ENCODE results near the gene PEMT. TPM values are rescaled to one million over a fixed set of nuclear protein-coding genes. Genes with fewer than 3 reads are reported as not detected.
"Not testable (repeated sequence)": the region's sequence is repeated elsewhere in the genome, so short reads cannot be mapped to it uniquely, and the experiment has no call there.

The PEMT gene
- total RNA-seq, 1 donor from 2014 or later, result 15.3 TPM

DNA sequence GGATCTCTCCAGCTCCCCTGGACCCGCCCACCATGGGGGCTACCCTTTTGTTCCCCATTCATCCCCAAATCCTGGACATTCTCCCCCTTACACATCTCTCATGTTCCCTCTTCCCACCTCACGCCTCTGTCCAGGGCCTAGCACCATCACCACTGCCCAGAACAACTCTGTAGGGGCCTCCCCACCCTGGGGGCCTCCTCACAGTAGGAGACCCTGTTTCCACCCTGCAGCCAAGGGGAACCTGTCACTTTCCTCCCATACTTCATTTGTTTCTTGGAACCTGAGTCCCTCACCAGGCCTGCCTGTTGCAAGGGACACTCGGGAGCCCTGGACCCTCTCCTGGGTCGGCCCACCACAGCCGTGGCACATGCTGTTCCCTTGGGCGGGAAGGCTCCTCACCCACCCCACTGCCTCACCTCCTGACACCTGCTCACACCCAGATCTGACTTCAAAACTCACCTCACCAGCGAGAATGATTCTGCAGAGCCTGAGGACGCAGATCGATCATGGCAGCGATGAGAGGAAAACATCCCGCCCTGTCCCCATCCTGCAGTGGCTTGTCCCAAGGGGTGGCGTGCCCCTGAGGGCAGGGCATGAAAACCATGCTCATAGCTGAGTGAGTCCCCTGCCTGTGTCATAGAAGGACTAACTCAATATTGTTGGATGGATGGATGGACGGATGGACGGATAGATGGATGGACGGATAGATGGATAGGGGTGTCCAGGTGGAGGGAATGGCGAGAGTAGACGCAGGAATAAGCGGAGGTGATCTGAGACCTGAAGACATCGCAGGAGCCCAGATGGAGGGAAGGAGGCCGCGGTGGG lies 88.6 kb downstream of the PEMT start:
- DNase-seq, result no peak

DNA sequence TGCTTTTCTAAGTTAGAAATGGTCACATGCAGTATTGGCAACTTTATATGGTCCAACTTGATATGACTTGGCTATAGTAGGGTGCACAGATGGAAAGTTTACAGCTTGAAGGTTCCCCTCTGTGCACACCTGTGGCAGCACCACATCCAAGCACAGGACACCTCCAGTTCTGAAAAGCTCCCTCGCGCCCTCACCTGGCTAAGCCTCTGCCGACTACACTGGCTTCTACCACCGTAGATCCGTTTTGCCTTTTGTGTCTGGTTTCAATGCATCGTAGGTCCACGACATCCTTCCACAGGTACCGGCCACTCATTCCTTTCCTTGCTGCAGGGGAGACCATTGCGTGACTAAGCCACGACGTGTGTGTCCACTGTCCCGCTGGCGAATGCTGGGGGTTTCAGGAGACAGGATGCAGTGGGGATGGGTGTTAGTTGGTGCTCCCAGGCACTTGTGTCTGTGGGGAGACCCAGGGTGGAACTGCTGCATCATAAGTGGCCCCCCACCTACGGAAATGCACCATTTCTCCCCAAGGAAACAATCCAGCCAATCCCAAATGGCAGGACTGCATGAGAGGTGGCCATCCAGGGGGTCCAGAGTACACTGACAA lies 90.4 kb downstream of the PEMT start:
- no peak for DNase-seq

DNA sequence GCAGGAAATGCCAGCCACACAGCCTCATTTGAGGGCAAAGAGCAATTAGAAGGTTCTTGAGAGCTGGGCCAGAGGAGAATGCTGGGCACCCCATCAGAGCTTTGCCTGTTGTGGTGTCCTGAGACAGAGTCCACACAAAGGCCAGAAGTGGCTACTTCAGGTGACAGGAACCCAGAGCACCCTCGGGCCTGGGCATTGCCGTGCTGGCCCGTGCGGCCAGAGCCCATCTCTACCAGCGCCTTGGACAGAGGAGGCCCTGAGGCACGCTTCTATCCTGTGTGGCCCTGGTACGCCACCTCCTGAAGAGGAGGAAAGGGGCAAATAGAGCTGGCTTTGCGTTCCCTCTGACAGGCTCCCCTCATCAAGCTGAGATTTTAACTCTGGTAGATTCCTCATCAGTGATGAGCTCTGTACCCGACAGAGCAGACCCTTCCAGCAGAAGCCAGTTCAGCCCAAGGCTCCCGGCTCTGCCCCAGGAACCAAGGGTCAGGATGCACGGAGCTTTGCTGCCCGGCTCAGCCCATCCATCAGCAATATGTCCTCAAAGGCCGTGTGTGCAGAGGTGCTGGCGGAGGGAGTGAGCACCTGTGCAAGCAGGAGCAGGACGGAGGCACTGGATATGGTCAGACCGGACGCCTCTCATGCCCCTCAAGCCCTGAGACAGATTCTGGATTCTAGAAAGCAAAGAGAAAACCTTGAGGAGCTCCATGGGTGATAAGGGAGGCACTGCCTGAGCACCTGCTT lies 91.9 kb downstream of the PEMT start:
- no peak for DNase-seq

DNA sequence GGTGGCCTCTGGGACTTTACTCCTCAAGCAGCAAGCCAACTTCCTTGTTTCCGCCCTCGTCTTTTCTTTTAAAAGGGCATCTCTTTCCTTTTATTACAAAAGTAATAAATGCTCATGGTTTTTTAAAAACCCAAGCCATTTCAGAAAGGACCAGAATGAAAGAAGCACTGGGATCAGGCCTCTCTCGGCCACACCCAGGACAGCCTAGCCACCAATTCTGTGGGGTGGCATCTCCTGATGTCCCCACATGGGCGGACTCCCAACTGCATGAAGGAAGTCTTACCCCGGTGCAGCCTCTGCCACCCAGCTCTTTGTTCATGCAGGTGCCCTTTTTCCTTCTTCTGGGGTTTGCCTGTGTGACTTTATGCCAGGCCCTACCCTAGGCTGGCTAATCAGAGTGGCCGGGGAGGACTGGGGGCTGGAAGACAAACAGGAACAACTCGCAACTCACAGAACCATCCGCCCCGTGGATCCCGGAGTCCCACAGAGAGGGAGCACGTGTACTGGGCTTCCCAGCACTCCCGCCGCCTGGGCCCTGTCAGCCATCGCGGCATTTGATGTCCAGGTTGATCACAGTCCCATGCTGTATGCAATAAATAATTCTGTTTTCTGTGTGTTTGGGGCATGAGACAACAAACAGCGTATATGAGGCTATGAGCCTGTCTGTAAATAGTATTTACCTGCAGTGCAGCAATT lies 92.8 kb downstream of the PEMT start:
- no peak for DNase-seq

DNA sequence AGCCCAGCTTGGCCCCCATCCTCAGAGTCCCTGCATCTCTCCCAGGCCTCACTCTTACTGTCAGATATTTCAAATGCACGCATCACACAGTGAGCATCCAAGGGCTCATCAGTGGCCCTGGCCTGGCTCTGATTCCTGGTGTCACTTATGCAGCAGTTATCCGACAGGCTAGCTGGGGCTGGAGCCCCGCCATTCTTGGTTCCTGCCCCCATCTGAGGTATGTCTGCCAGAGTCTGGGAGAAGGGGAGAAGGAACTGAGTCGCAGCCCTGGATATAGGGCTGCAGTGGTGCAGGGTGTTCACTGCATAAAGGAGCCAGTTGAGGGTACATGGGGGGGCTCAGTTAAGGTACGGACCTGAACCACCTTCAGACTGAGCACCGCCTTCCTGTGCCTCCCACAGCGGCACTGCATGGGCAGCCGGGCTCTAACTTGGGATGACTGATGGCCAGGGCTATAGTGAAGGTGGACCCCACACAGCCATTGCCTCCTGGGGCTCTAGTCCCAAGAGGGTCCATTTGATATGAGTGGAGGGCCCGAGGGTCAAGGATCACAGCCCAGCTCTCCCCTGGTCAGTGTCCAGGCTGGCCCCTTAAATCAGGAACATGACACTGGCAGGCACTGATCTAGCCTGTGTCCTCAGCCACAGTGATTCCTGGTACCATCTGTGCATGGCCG lies 93.5 kb downstream of the PEMT start:
- no peak for DNase-seq

DNA sequence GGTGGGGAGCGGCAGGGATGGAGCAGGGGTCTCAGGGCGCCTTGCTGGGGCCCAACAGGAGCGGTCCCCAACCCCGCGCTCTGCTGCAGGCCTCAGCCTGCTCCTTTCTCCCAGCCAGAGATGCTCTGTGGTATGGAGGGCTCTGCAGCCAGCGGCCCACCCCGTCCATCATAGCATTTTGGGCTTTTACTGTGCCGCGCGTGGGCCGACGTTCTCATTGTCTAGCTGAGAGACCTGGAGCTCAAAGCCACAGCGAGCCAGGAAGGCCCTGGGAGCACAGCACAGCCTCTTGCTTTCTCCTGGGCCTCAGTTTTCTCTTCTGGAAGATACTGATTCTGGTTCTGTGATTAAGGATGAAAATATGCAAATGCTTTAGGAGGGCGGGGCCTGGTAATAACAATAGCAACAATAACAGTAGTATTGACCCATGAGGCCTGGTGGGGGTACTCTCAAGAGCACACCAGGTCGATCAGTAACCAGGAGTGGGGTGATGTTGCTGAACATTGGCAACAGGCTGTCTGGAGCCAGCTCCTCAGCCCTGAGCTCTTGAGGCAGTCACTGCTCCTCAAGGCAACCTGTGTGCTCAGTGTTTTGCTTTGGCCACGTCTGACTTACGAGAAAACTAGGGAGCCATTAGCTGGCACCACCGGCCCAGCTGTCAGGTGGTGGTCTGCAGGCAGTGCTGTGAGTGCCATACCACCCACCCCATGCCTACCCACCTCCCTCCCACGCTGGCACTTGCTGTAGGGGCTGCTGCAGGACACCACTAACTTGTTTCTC lies 94.3 kb downstream of the PEMT start:
- no peak for DNase-seq

DNA sequence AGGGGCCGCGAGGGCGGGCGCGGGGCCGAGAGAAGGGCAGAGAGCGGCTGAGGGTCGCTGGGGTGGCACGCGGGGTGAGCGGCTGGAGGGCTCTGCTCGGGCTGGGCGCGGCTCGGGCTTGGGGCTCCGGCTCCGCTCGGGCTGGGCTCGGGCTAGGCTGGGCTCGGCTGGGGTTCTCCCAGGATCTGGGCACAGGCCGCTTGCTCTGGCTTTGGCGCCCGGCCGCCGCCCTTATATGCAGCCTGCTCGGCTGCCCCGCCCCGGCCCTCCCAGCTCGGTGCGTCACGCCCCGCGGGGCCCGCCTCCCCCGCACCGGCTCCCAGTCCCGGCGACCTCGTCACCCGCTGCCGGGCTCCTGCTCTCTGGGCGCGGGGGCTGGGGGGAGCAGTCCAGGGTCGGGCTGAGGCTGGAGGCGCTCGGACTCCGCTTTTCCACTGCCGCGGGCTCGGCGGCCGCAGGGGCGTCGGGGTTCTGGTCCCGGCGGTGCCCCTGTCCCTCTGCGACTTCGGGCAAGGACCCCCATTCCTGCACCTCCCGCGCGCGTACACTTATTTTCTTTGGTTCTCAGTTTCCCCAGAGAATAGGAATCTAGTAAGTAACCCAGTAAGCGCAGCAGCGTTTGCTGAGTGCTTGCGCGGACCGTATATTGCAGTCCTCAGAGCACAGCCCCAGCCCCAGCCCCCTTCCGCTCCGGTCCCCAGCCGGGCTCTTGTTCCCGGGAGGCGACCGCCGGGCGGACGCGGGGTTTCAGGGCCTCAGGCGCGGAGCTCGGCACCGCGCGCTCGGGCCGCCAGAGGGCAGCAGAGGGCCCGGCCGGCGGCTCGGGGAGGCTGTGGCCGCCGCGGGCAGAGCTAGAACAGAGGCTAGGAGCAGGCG lies 95.1 kb downstream of the PEMT start, which contains the start of gene RASD1:
RASD1 (minus strand) TSS at position 207 of the 876 bp plus-strand sequence. CDS start 214 bp downstream, outside the sequence.
- DNase-seq, result peak; percentile 85

DNA sequence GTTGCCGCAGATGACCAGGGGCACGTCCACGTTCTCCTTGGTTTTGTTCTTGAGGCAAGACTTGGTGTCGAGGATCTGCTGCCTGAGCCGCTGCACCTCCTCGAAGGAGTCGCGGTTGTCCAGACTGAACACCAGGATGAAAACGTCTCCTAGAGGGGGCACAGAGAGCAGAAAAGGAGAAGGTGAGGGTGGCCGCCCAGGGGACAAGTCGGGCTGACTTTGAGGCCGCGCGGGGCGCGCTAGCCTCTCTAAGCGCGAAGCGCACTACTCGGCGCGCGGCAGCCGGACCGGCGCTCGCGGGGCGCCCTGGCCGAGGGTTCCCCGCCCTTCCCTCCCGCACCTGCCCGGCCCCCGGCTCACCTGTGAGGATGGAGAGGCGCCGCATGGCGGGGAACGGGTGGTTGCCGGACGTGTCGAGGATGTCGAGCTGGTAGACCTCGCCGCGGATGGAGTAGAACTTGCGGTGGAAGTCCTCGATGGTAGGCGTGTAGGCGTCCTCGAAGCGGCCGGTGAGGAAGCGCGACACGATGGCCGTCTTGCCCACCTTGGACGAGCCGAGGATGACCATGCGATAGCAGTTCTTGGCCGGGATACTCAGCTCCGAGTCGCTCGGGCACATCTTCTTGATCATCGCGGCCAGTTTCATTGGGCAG lies 95.8 kb downstream of the PEMT start:
- DNase-seq, result peak; percentile 55

DNA sequence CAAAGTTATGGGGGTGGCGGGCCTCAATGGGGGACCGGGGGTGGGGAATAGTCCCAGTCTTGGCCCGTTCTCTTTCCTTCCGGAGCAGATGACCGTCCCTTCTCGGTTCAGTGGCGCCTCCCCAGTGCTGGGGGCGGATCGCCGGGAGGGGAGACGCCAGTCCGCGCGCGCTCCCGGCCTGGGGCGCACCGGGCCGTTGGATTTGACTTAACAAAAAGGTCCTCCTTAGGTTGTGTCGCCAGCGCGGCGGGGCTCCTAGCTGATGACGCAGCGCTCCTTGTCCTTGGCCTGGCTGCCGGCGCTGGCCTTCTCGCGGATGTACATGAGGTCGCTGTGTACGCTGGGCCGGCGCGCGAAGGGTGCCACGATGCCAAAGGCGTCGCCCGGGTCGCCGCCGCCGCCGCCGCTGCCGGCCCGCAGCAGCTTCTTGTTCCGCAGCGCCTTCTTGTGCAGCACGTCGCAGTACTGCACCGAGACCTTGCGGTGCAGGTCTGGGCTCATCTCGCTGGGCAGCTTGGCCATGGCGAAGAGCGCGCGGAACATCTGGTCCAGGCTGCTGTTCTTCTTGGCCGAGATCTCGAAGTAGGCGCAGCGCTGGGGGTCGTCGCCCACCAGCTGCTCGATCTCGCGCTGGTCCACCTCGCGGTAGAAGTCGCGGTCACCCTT lies 96.5 kb downstream of the PEMT start:
- peak; percentile 20 for DNase-seq

DNA sequence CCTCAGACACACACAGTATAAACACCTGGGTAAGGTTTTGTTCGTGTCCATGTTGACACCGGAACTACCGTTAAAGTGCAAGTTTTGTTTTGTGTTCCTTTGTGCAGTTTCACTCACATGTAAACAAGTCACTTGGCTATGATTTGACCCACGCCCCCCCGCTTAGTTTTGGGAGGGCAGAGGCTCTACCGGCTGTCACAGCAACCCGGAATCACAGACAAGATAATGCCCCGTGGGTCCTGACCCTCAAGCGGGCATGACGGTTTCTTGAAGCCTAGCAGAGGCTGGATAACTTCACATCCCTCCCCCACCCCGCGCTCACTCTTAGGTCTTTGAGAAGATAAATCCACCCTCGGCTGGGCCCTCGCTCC lies 97.0 kb downstream of the PEMT start:
- DNase-seq, result no peak

DNA sequence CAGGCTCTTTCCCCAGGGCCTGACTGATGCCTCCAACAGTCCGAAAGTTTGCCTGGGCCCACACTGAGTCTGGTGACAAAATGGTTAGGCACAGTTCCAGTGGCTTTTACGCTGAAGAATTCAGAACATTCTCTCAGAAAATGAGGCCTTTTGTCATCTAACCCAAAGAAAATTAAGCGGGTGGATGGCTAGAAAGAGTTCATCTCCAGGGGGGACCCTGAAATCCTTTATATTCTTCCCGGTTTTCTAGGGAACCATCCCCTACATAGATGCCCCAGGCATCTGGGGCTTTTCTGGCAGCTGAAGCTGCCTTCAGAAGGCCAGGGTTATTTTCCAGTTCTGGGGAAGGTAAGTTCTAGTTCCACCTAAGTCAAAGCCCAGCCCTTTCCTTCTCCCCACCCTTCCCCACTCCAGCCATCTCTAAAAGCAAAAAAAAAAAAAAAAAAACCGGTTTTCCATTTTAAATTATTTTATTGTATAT lies 97.5 kb downstream of the PEMT start:
- DNase-seq, result no peak

DNA sequence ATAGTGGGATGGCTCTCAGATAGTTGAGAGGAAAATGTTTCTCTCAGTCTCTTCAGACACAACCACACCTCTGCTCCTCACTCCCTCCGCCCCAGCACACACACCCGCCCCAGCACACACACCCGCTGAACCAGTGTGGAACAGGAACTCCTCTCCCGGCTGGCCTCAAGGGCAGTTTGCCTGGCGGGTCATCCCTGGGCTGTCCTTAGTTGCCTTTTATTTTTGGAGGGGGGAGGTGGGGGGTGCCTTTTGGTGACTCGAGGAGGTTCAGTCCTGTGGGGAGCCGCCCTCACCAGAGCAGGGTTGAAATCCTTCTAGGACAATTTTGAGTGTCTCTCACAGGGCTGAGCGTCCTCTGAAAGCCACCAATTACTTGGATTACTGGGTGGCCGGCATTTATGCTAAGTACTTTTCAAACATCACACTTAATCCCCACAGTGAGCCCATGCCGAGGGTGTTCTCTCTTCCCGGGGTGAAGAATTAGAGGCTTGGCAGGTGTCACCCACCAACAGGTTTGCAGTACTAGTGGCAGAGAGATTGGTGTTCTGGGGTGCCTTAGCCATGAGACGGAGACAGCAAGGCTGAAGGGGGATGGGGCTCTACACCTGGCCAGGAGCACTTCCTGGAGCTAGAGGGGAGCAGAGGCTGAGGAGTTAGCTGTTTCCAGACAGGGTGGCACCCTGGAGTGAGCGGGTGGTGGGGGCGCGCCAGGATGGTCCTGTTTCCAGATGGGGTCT lies 98.1 kb downstream of the PEMT start:
- peak; percentile 24 for DNase-seq

DNA sequence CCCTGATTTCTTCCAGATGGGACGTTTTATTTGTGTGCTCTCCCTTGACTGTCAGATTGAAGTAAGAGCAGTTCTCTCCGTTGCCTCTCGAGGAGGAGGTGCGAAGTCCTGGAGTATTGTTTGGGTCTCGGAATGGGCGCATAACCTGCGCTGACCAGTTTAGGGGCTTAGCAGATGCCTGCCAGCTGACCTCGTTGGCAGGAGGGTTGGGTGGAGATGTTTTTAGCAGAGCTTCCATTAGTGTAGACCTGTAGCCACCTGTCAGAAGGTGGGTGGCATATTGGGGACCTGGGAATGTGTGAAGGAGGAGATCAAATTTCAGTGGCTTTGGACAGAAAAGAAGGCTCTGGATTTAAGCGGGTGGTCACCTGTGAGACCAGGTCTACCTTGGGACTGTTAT lies 98.9 kb downstream of the PEMT start:
- no peak for DNase-seq

DNA sequence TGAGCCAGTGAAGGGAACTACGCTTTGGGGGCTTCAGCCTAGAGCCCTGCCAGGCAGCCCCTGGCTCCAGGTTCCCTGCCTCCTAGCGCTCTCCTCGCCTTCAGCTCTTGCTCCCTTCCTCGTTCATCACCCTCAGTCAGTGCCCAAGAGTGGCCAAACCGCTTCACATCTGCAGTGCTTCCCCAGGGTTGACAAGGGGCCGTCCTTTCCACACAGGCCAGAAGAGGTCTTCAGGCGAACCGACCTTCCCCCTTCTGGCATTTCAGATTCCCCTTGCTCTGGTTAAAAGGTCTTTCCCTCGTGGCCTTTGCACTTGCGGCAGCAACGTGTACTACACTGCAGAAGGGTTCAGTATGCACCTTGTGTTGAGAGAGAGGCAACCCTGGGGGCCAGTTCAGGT lies 99.4 kb downstream of the PEMT start:
- no peak for DNase-seq

DNA sequence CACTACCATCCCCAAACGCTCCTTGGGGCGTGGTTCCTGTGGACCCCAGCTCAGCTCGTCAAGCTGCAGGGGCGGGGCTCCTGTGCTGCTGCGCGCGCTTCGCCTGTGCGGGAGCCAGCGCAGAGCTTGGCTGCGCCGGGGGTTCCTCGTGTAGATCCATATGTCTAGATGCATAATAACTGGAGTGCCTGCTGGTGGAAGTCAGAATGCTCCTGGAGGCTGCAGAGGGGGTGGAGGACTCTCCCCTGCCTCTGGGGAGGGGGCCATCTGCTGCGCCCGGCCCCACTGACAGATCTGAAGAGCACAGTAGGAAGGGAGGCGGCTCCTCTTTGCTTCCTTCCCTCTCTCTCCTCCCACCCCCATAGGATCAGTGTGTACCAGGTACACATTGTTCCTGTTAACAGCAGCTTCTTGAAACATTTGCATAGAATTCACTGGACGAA lies 99.9 kb downstream of the PEMT start:
- DNase-seq, result peak; percentile 69

DNA sequence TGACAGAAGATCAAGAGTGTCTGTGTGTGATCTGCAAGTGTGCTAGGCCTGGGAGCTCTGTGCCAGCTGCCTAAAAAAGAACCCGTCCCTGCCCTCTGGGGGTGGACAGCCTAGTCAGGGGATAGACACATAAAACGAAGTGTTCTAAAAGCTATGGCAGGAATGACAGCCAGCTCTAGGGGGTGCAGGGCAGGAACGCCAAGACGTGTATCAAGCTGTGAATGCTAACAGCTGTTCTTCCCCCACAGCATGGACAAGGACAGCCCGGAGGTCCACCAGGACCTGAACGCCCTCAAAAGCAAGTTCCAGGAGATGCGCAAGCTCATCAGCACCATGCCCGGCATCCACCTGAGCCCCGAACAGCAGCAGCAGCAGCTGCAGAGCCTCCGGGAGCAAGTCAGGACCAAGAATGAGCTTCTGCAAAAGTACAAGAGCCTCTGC lies 100.5 kb downstream of the PEMT start:
- DNase-seq, result peak; percentile 59

DNA sequence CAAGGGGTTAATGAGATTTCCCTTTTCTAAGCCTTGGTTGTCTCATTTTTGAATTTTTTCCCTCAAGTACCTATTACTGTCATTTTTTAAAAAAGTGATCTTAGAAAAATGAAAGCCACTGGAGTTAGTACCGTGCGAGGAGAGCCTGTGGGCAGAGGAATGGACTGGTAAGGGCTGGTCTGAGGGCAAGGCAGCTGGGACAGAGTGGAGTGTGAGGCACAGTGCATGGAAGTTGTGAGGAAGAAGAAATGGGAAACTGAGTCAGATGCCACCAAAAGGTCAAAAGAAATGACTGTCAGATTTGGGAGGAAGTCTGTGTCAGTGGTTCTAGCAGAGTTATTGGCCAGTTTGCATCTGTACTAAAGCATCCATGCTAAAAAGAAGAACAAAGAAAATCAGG lies 103.5 kb downstream of the PEMT start:
- no peak for DNase-seq

DNA sequence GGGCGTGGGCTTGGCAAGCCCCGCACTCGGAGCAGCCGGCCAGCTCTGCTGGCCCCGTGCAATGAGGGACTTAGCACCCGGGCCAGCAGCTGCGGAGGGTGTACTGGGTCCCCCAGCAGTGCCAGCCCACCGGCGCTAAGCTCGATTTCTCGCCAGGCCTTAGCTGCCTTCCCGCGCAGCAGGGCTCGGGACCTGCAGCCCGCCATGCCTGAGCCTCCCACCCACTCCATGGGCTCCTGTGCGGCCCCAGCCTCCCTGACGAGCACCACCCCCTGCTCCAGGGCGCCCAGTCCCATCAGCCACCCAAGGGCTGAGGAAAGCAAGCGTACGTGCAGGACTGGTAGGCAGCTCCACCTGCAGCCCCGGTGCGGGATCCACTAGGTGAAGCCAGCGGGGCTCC lies 105.1 kb downstream of the PEMT start:
- DNase-seq, result not testable (repeated sequence)

Data from occipital lobe (tissue), 2 donors.